Type B pancreatic cell (in vitro differentiated cells): ENCODE results near the gene GLDC. TPM values are rescaled to one million over a fixed set of nuclear protein-coding genes. Genes with fewer than 3 reads are reported as not detected.

ENCODE experiments used
- DNase-seq: peaks from one replicate; pipeline ENCODE4 v3.0.0; 2021; ENCODE audit warnings: mixed read lengths; ENCODE audit not compliant: unreplicated experiment; ENCODE audit errors: extremely low spot score
- H3K27ac Mint-ChIP-seq: 2 replicates; pipeline ENCODE4 v1.8.0; 2021; ENCODE audit warnings: mild to moderate bottlenecking, mixed read lengths
- H3K27me3 Mint-ChIP-seq: 2 replicates; pipeline ENCODE4 v1.8.0; 2021; ENCODE audit warnings: mixed read lengths
- H3K36me3 Mint-ChIP-seq: 2 replicates; pipeline ENCODE4 v1.8.0; 2021; ENCODE audit warnings: mixed read lengths
- H3K4me1 Mint-ChIP-seq: one replicate; pipeline ENCODE4 v1.8.0; 2021; ENCODE audit warnings: mixed read lengths; ENCODE audit not compliant: unreplicated experiment
- H3K4me3 Mint-ChIP-seq: 2 replicates; pipeline ENCODE4 v1.8.0; 2021; ENCODE audit warnings: mild to moderate bottlenecking, mixed read lengths
- H3K9me3 Mint-ChIP-seq: 2 replicates; pipeline ENCODE4 v1.8.0; 2021; ENCODE audit warnings: mixed read lengths
- CTCF ChIP-seq: fragments of 200-600 bp; sonication (generic); conservative IDR thresholded peaks from 2 replicates; pipeline ENCODE4 v1.5.0; 2021; ENCODE audit warnings: antibody characterized with exemption, mild to moderate bottlenecking
- total RNA-seq: library from RNA; stranded (reverse); gene quantifications from 2 replicates; pipeline ENCODE4 v1.2.1, GENCODE V29; 2021; ENCODE audit warnings: low replicate concordance

The GLDC gene
- total RNA-seq, 1 donor from 2014 or later, result 11.8 TPM

DNA sequence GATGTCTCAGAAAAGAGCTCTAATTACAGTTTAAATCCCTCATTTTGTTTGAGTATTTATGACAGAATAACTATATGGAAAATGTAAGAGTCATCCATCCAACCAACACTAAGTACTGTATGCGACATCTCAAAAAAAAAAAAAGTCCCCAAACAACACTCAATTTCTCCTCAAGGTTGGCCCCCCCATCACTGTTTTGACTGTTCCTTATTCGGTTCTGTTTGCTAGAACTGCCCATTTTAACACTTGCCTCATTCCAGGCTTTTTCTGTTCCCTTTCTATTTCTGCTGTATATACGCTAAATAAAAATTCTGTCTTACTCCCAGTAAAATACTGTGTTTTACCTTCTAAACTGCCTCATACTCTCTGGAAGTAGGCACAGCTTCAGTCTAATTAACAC is 25.2 kb downstream of the GLDC start:
- Mint-ChIP-seq H3K27ac (no peak overlapping the region), H3K9me3 (no peaks in the 10 kb centered on the region), H3K4me3 (no peak overlapping the region), H3K4me1 (no peaks in the 10 kb centered on the region), H3K36me3 (no peaks in the 10 kb centered on the region), H3K27me3 (peaks cover 2% of the 10 kb centered on the region)
- no peak for TF ChIP-seq CTCF
- DNase-seq, result no peak

- Mint-ChIP-seq H3K36me3 (no peaks in the 10 kb centered on the region), H3K27me3 (peaks cover 2% of the 10 kb centered on the region), H3K4me1 (no peaks in the 10 kb centered on the region), H3K27ac (no peak overlapping the region), H3K4me3 (no peak overlapping the region), H3K9me3 (no peaks in the 10 kb centered on the region)
- no peak for DNase-seq
- no peak for TF ChIP-seq CTCF
Measured at GRCh38 chr9:6619909-6620308, 25.6 kb downstream of the GLDC start.

DNA sequence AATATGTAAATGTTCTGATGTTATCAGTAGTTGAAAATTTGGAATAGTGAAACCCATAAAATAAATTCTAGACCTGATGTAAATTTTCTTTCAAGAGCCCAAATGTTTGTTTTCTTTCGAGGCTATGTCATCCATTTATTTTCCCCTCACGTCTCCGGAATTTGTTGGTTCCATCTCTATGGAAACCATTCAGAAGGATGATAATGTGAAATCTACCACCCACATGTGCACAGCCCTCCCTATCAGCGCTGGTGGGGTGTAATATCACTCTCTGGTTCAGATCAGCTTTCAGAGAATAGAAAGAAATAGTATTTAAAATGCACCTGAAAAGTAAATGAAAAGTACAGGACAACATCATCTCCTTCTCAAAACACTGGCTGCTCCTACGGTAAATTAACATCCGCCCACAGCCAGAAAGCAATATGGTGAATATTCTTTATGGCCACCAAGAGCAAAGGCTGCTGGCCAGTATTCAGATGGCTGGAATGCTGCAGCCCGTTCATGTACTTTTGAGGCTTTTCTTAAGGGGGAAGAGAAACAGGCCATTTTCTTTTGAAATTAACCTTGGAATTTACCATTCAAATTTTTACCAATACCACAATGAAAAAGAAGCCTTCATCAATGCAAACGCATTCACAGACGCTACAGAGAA is 28.5 kb downstream of the GLDC start:
- no peaks in the 10 kb centered on the region for H3K9me3 Mint-ChIP-seq
- DNase-seq, result no peak
- no peak overlapping the region for H3K4me3 Mint-ChIP-seq
- no peaks in the 10 kb centered on the region for H3K4me1 Mint-ChIP-seq
- peaks cover 2% of the 10 kb centered on the region for H3K27me3 Mint-ChIP-seq
- H3K36me3 Mint-ChIP-seq, result no peaks in the 10 kb centered on the region
- H3K27ac Mint-ChIP-seq, result no peak overlapping the region
- TF ChIP-seq CTCF, result no peak

DNA sequence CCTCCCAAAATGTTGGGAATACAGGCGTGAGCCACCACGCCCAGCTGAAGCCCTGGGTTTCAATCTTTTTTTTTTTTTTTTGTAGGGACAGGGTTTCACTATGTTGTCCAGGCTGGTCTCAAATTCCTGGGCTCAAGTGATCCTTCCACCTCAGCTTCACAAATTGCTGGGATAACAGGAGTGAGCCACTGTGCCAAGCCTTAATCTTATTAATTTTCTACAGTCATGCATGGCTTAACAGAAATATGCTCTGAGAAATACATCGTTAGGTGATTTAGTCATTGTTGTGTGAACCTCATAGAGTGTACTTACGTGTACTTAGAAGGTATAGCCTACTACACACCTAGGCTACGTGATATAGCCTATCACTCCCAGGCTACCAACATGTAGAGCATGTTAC is 31.0 kb downstream of the GLDC start:
- Mint-ChIP-seq H3K9me3 (no peaks in the 10 kb centered on the region), H3K27me3 (peaks cover 2% of the 10 kb centered on the region), H3K36me3 (no peaks in the 10 kb centered on the region), H3K4me1 (no peaks in the 10 kb centered on the region), H3K4me3 (no peak overlapping the region), H3K27ac (no peak overlapping the region)
- no peak for DNase-seq
- TF ChIP-seq CTCF, result no peak

DNA sequence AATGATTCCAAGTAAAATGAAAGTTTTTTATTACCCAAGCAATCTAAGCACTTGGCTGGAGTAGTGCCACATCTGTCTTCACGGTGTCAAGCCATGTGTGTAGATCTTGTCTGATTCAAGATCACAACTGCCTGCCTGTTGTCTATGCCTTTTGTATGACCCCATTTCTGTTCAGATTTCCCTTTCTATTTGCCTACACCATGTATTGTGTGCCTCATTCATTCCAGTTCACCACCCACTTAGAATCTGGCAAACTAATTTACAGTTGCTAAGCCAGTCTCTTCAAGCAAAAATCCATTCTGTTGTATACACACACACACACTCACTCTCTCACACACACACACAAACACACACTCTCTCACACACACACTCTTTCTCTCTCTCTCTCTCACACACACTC is 33.7 kb downstream of the GLDC start:
- no peak for DNase-seq
- no peak for TF ChIP-seq CTCF
- Mint-ChIP-seq H3K4me1 (no peaks in the 10 kb centered on the region), H3K4me3 (no peak overlapping the region), H3K36me3 (no peaks in the 10 kb centered on the region), H3K9me3 (no peaks in the 10 kb centered on the region), H3K27ac (no peak overlapping the region), H3K27me3 (no peaks in the 10 kb centered on the region)

- no peak for TF ChIP-seq CTCF
- Mint-ChIP-seq H3K4me1 (no peaks in the 10 kb centered on the region), H3K36me3 (no peaks in the 10 kb centered on the region), H3K27me3 (no peaks in the 10 kb centered on the region), H3K4me3 (no peak overlapping the region), H3K27ac (no peak overlapping the region), H3K9me3 (no peaks in the 10 kb centered on the region)
- no peak for DNase-seq
Measured at GRCh38 chr9:6610073-6610472, 35.5 kb downstream of the GLDC start.
